OCI-LY3 (cell line): Measurements from ENCODE around the gene SIRT3.

ENCODE experiments used
- CTCF ChIP-seq: fragments of 200-600, 300-600 bp; sonication (generic); IDR thresholded peaks from 2 replicates; pipeline ENCODE4 v1.5.1; 2014; ENCODE audit warnings: antibody characterized with exemption, low read length, low read depth
- EZH2phosphoT487 ChIP-seq: fragments of 200-600 bp; shearing (Covaris generic); IDR thresholded peaks from 2 replicates; pipeline ENCODE4 v1.6.1; 2018; ENCODE audit warnings: antibody characterized with exemption, mixed run types, low read depth

GRCh38 chr11:278001-278951 lies 42.1 kb upstream of the SIRT3 start, which contains the start of gene NLRP6:
- TF ChIP-seq CTCF: no peak
- TF ChIP-seq EZH2phosphoT487: no peak
